Activated CD4-positive, alpha-beta T cell treated with anti-CD3 and anti-CD28 coated beads for 36 hours (primary cell): ENCODE data around the gene IQCN. TPM values are rescaled to one million over a fixed set of nuclear protein-coding genes. Genes with fewer than 3 reads are reported as not detected.

Source experiments
- ATAC-seq: fragments of 200-7000 bp; cut with Tn5 transposase; one replicate; pipeline ENCODE4 v1.10.0; 2021; ENCODE audit warnings: mild to moderate bottlenecking, moderate library complexity
- CTCF ChIA-PET: fragments of 350-600 bp; sonication (Branson Sonifier 250); formaldehyde crosslinking; loops from one replicate; lab custom pipeline; 2021; ENCODE audit warnings: antibody characterized with exemption; lab: Charles Lee
- POLR2A ChIA-PET: fragments of 350-600 bp; sonication (Branson Sonifier 250); formaldehyde crosslinking; loops from one replicate; lab custom pipeline; 2021; ENCODE audit warnings: antibody characterized with exemption, inconsistent platforms; lab: Charles Lee
- DNase-seq: peaks from one replicate; pipeline ENCODE4 v3.0.0-alpha.2; 2020
- H3K27ac Mint-ChIP-seq: one replicate; pipeline ENCODE4 v1.8.0; 2021; ENCODE audit warnings: mixed read lengths
- H3K27me3 Mint-ChIP-seq: one replicate; pipeline ENCODE4 v1.8.0; 2021; ENCODE audit warnings: mixed read lengths
- H3K36me3 Mint-ChIP-seq: one replicate; pipeline ENCODE4 v1.8.0; 2021; ENCODE audit warnings: low read depth, mixed read lengths
- H3K4me1 Mint-ChIP-seq: one replicate; pipeline ENCODE4 v1.8.0; 2021; ENCODE audit warnings: mixed read lengths
- H3K4me3 Mint-ChIP-seq: one replicate; pipeline ENCODE4 v1.8.0; 2021; ENCODE audit warnings: mild to moderate bottlenecking, moderate library complexity, mixed read lengths
- H3K9me3 Mint-ChIP-seq: one replicate; pipeline ENCODE4 v1.8.0; 2021; ENCODE audit warnings: low read depth, mixed read lengths
- intact Hi-C, 2 experiments: fragments of 100-400 bp; cut with DNase I in 1 of 2; cut with micrococcal nuclease in 1 of 2; formaldehyde crosslinking; loops; one replicate each; pipeline versions ENCODE4 v1.14.2 to v1.15.1; 2022 to 2024; cut with DNase I, micrococcal nuclease
- total RNA-seq, 2 experiments: library from RNA; stranded (reverse); gene quantifications; one replicate each; pipeline ENCODE4 v1.2.3, GENCODE V29; 2021

IQCN gene
- total RNA-seq, 2 experiments from 2014 or later = 0.40 to 0.43 TPM

- Mint-ChIP-seq H3K4me1 (peaks cover 48% of the 10 kb centered on the region), H3K9me3 (no peaks in the 10 kb centered on the region), H3K4me3 (peak overlapping the region; percentile 86), H3K27ac (peak overlapping the region; percentile 99), H3K36me3 (peaks cover 31% of the 10 kb centered on the region), H3K27me3 (no peaks in the 10 kb centered on the region)
- intact Hi-C loops = loop anchor here (1.0 to 5.0 kb wide), 11 partner anchors 13 to 263 kb away; partner anchors contain the start of genes LSM4 (in 2 of the 2), FKBP8 (in 1 of the 2), MPV17L2 (in 1 of the 2) and RAB3A (in 1 of the 2)
- ATAC-seq (peak; percentile 47), DNase-seq (peak; percentile 95)
- ChIA-PET CTCF (interaction anchor here (0.6 to 7.5 kb wide), 30 partner anchors 9 to 568 kb away, joined by 3 to 208 read pairs (median 6); partner anchors contain the start of genes LSM4 and MPV17L2), POLR2A (interaction anchor here (0.6 to 11.4 kb wide), 16 partner anchors 12 to 235 kb away, joined by 3 to 291 read pairs (median 10); partner anchors contain the start of genes LSM4, PGPEP1, RAB3A and SSBP4)
These were observed 5.4 kb upstream of the IQCN start for GRCh38 chr19:18279516-18280246.

GRCh38 chr19:18279266-18279515 lies 4.9 kb upstream of the IQCN start:
- ChIA-PET POLR2A (interaction anchor here (0.6 to 11.4 kb wide), 17 partner anchors 13 to 235 kb away, joined by 3 to 291 read pairs (median 10); partner anchors contain the start of genes LSM4, PGPEP1, RAB3A and SSBP4), CTCF (interaction anchor here (0.7 to 7.5 kb wide), 26 partner anchors 8 to 132 kb away, joined by 3 to 208 read pairs (median 6); partner anchors contain the start of genes LSM4 and MPV17L2)
- Mint-ChIP-seq H3K27me3 (no peaks in the 10 kb centered on the region), H3K4me3 (peak overlapping the region; percentile 86), H3K9me3 (no peaks in the 10 kb centered on the region), H3K4me1 (peaks cover 50% of the 10 kb centered on the region), H3K36me3 (peaks cover 31% of the 10 kb centered on the region), H3K27ac (peak overlapping the region; percentile 99)
- ATAC-seq = no peak
- no peak for DNase-seq
- intact Hi-C loops = loop anchor here (1.0 to 5.0 kb wide), 10 partner anchors 14 to 161 kb away; partner anchors contain the start of genes LSM4 (in 2 of the 2), MPV17L2 (in 1 of the 2) and RAB3A (in 1 of the 2)

- H3K27ac Mint-ChIP-seq = peak overlapping the region; percentile 99
- no peaks in the 10 kb centered on the region for H3K9me3 Mint-ChIP-seq
- intact Hi-C loops = loop anchor here (1.0 to 5.0 kb wide), 10 partner anchors 14 to 160 kb away; partner anchors contain the start of genes LSM4 (in 2 of the 2), MPV17L2 (in 1 of the 2) and RAB3A (in 1 of the 2)
- ChIA-PET CTCF (interaction anchor here (0.6 to 7.5 kb wide), 34 partner anchors 8 to 136 kb away, joined by 3 to 208 read pairs (median 5); partner anchors contain the start of genes LSM4 and MPV17L2), POLR2A (interaction anchor here (0.6 to 11.4 kb wide), 19 partner anchors 13 to 234 kb away, joined by 3 to 291 read pairs (median 8); partner anchors contain the start of genes LSM4, PGPEP1, RAB3A and SSBP4)
- H3K4me1 Mint-ChIP-seq = peaks cover 49% of the 10 kb centered on the region
- peak overlapping the region; percentile 86 for H3K4me3 Mint-ChIP-seq
- DNase-seq (peak; percentile 76), ATAC-seq (no peak)
- H3K27me3 Mint-ChIP-seq = no peaks in the 10 kb centered on the region
- peaks cover 31% of the 10 kb centered on the region for H3K36me3 Mint-ChIP-seq
These were observed 4.4 kb upstream of the IQCN start for GRCh38 chr19:18278521-18279265.

GRCh38 chr19:18274781-18275356 lies 617 bp upstream of the IQCN start:
- H3K4me3 Mint-ChIP-seq = peak overlapping the region; percentile 3
- H3K27me3 Mint-ChIP-seq = no peaks in the 10 kb centered on the region
- POLR2A ChIA-PET = interaction anchor here (0.7 to 11.4 kb wide), 5 partner anchors 26 to 133 kb away, joined by 3 to 284 read pairs (median 10); partner anchors contain the start of gene LSM4
- no peak for ATAC-seq
- peak overlapping the region; percentile 8 for H3K27ac Mint-ChIP-seq
- H3K4me1 Mint-ChIP-seq = peaks cover 35% of the 10 kb centered on the region
- intact Hi-C loops = loop anchor here in 1 of 2 experiments (5.0 kb wide), 1 partner anchor 137 kb away; no protein-coding TSS in a partner anchor
- DNase-seq = peak; percentile 36
- CTCF ChIA-PET = interaction anchor here (1.0 to 7.5 kb wide), 3 partner anchors 47 to 64 kb away, joined by 3 to 208 read pairs (median 10); partner anchors contain the start of gene LSM4
- peaks cover 27% of the 10 kb centered on the region for H3K36me3 Mint-ChIP-seq
- no peaks in the 10 kb centered on the region for H3K9me3 Mint-ChIP-seq

GRCh38 chr19:18273561-18274218 lies 562 bp downstream of the IQCN start:
- no peak overlapping the region for H3K27ac Mint-ChIP-seq
- intact Hi-C loops = no loop called here
- CTCF ChIA-PET = interaction anchor here (0.6 to 3.0 kb wide), 9 partner anchors 31 to 120 kb away, joined by 3 to 10 read pairs (median 3); partner anchors contain the start of gene LSM4

GRCh38 chr19:18271433-18271841 lies 2.8 kb downstream of the IQCN start:
- ChIA-PET POLR2A (interaction anchor here (0.7 kb wide), 1 partner anchor 52 kb away, joined by 5 read pairs; the partner anchor contains the start of gene LSM4), CTCF (interaction anchor here (0.7 to 1.6 kb wide), 10 partner anchors 8 to 63 kb away, joined by 3 to 9 read pairs (median 4); no protein-coding TSS in a partner anchor)
- Mint-ChIP-seq H3K27ac (no peak overlapping the region), H3K27me3 (no peaks in the 10 kb centered on the region), H3K4me3 (no peak overlapping the region), H3K9me3 (no peaks in the 10 kb centered on the region), H3K4me1 (peaks cover 16% of the 10 kb centered on the region), H3K36me3 (no peaks in the 10 kb centered on the region)
- no peak for ATAC-seq
- DNase-seq = no peak
- intact Hi-C loops = no loop called here

More at GRCh38 chr19:18273561-18274218, 562 bp downstream of the IQCN start:
- Mint-ChIP-seq H3K4me3 (no peak overlapping the region), H3K9me3 (no peaks in the 10 kb centered on the region), H3K36me3 (peaks cover 15% of the 10 kb centered on the region), H3K4me1 (peaks cover 27% of the 10 kb centered on the region), H3K27me3 (no peaks in the 10 kb centered on the region)
- DNase-seq (no peak), ATAC-seq (no peak)
- POLR2A ChIA-PET = interaction anchor here (0.6 to 11.4 kb wide), 5 partner anchors 27 to 106 kb away, joined by 3 to 284 read pairs (median 10); partner anchors contain the start of gene LSM4

- H3K27ac Mint-ChIP-seq = no peak overlapping the region
- H3K27me3 Mint-ChIP-seq = no peaks in the 10 kb centered on the region
- H3K4me3 Mint-ChIP-seq = no peak overlapping the region
- H3K9me3 Mint-ChIP-seq = no peaks in the 10 kb centered on the region
- DNase-seq (no peak), ATAC-seq (no peak)
- peaks cover 11% of the 10 kb centered on the region for H3K4me1 Mint-ChIP-seq
- peaks cover 4% of the 10 kb centered on the region for H3K36me3 Mint-ChIP-seq
- POLR2A ChIA-PET = interaction anchor here (0.6 to 0.7 kb wide), 3 partner anchors 60 to 1002 kb away, joined by 3 to 4 read pairs (median 3); no protein-coding TSS in a partner anchor
- intact Hi-C loops = no loop called here
- CTCF ChIA-PET = interaction anchor here (1.2 to 1.9 kb wide), 3 partner anchors 9 to 58 kb away, joined by 4 to 9 read pairs (median 6); no protein-coding TSS in a partner anchor
These were observed 3.9 kb downstream of the IQCN start for GRCh38 chr19:18270326-18270725.

- POLR2A ChIA-PET = interaction anchor here (0.6 kb wide), 2 partner anchors 9 to 83 kb away, joined by 3 to 4 read pairs; no protein-coding TSS in a partner anchor
These were observed 5.1 kb downstream of the IQCN start for GRCh38 chr19:18269070-18269723.

GRCh38 chr19:18266771-18267686 lies 7.2 kb downstream of the IQCN start:
- Mint-ChIP-seq H3K27ac (no peak overlapping the region), H3K27me3 (no peaks in the 10 kb centered on the region), H3K4me1 (peaks cover 2% of the 10 kb centered on the region), H3K9me3 (no peaks in the 10 kb centered on the region), H3K36me3 (peaks cover 4% of the 10 kb centered on the region), H3K4me3 (no peak overlapping the region)
- ChIA-PET POLR2A (no interaction called here), CTCF (no interaction called here)
- intact Hi-C loops = no loop called here
- no peak for DNase-seq
- no peak for ATAC-seq

More at GRCh38 chr19:18269070-18269723, 5.1 kb downstream of the IQCN start:
- CTCF ChIA-PET = interaction anchor here (0.6 to 1.9 kb wide), 12 partner anchors 8 to 529 kb away, joined by 3 to 9 read pairs (median 3); no protein-coding TSS in a partner anchor
- H3K4me3 Mint-ChIP-seq = no peak overlapping the region
- DNase-seq = no peak
- no peaks in the 10 kb centered on the region for H3K9me3 Mint-ChIP-seq
- intact Hi-C loops = no loop called here
- no peak overlapping the region for H3K27ac Mint-ChIP-seq
- no peaks in the 10 kb centered on the region for H3K27me3 Mint-ChIP-seq
- H3K36me3 Mint-ChIP-seq = peaks cover 4% of the 10 kb centered on the region
- peaks cover 3% of the 10 kb centered on the region for H3K4me1 Mint-ChIP-seq
- ATAC-seq = no peak
